Psoas muscle (tissue), 8 donors: ENCODE data around the gene PCNX1. TPM values are rescaled to one million over a fixed set of nuclear protein-coding genes. Genes with fewer than 3 reads are reported as not detected.

Source experiments
- ATAC-seq, 4 donors: fragments of 200-7000 bp; cut with Tn5 transposase; one replicate each; pipeline ENCODE4 v1.9.1; 2020; ENCODE audit warnings: moderate library complexity in 3 of 4, mild to moderate bottlenecking in 2 of 4
- DNase-seq, 2 donors: peaks; one replicate each; pipeline ENCODE4 v3.0.0-alpha.2; 2020
- H3K27ac ChIP-seq: fragments of 200-600 bp; one replicate; pipeline ENCODE4 v1.8.0; 2022
- H3K27me3 ChIP-seq, 3 donors: fragments of 200-600 bp in 1 of 3; one replicate each; pipeline versions ENCODE4 v1.6.1 to v1.8.0; 2013 to 2022; ENCODE audit warnings: low read length in 2 of 3, mild to moderate bottlenecking in 2 of 3, moderate library complexity in 1 of 3; ENCODE audit not compliant: insufficient read depth in 3 of 3
- H3K36me3 ChIP-seq, 2 donors: fragments of 200-600 bp in 1 of 2; one replicate each; pipeline versions ENCODE4 v1.6.1 to v1.8.0; 2013 to 2022; ENCODE audit warnings: low read depth in 1 of 2, mild to moderate bottlenecking in 1 of 2, moderate library complexity in 1 of 2; ENCODE audit not compliant: insufficient read depth in 1 of 2
- H3K4me1 ChIP-seq: fragments of 200-600 bp; one replicate; pipeline ENCODE4 v1.8.0; 2022
- H3K4me3 ChIP-seq: fragments of 200-600 bp; one replicate; pipeline ENCODE4 v1.8.0; 2022; ENCODE audit warnings: mild to moderate bottlenecking
- H3K9me3 ChIP-seq: fragments of 200-600 bp; one replicate; pipeline ENCODE4 v1.8.0; 2022
- WGBS, 3 donors: extraction: QIAGEN DNeasy Blood & Tissue Kit; methylation state at CpG; one replicate each; pipeline versions ENCODE4 v1.1.6 to v1.1.7; 2013; 5-methylcytosine and 5-hydroxymethylcytosine counted together
- intact Hi-C, 2 donors: fragments of 100-400 bp; cut with DNase I; formaldehyde crosslinking; loops; one replicate each; pipeline versions ENCODE4 v1.11.0 to v1.14.2; 2022
- polyA plus RNA-seq, 3 donors: library from polyadenylated mRNA; stranded (reverse); fragments of 200-250 nt; gene quantifications; one replicate each; pipeline ENCODE4 v1.2.3, GENCODE V29; 2013
- total RNA-seq, 4 donors: library from RNA; stranded (reverse); fragmentation: NEBNext Ultra II Directional in 2 of 4; extraction: Animal tissue kit (Norgen Biotek cat#: 25700) in 2 of 4; gene quantifications; one replicate each; pipeline versions ENCODE4 v1.2.1 to v1.2.4, GENCODE V29; 2021 to 2023
- TF ChIP-seq, protein P1 (sequence below): fragments of 200-600 bp; IDR thresholded peaks from one replicate; pipeline ENCODE4 v1.8.0; 2022; ENCODE audit warnings: antibody characterized with exemption
- donor health status: healthy with polysubstance abuse.
- donor health status: DM: no; HTN: no; CAD: no; lungs with moderate emphysema.
- donor health status: Bipolar disorder and iron deficiency.
- donor health status: healthy.
- donor health status: DM: yes; HTN: yes; CAD: no.
- donor health status: DM: no; HTN: no; CAD: no.
- donor health status: DM: no; HTN: no; CAD: no.
- donor health status: DM: yes; HTN: yes; CAD: no.

PCNX1 gene
- total and polyA plus RNA-seq, 7 donors, result 5.2 to 48.1 (median 29.1) TPM

DNA sequence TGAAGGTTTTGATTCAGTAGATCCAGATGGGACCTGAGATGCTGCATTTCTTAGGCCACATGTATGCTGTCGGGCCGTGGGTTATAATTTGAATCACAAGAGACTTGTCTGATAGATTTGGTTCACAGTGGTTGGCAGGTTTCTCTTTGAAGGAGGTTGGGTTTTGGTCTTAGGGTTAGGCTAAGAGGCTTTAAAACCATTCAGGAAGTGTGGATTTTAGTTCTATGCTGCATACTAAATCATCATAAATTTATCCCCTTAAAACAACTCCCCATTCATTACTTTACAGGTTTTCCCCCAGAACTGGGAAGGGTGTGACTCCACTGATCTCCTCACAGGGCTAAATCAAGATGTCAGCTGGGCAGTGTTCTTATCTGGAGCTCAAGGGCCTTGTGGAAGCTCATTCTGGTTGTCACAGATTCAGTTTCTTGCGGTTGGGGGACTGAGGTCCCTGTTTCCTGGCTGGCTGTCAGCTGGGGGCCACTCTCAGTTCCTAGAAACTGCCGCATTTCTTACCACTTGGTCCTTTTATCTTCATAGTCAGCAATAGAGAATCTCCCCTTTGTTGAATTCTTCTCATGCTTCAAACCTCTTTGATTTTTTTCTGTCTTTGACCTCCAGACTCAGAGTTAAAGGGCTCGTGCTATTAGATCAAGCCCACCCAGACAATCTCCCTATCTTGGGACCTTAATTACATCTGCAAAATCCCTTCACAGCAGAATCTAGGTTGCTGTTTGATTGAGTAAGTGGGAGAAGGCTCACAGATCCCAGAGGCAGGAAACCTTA, 20.6 kb upstream of the PCNX1 start:
- TF ChIP-seq, protein P1, sequence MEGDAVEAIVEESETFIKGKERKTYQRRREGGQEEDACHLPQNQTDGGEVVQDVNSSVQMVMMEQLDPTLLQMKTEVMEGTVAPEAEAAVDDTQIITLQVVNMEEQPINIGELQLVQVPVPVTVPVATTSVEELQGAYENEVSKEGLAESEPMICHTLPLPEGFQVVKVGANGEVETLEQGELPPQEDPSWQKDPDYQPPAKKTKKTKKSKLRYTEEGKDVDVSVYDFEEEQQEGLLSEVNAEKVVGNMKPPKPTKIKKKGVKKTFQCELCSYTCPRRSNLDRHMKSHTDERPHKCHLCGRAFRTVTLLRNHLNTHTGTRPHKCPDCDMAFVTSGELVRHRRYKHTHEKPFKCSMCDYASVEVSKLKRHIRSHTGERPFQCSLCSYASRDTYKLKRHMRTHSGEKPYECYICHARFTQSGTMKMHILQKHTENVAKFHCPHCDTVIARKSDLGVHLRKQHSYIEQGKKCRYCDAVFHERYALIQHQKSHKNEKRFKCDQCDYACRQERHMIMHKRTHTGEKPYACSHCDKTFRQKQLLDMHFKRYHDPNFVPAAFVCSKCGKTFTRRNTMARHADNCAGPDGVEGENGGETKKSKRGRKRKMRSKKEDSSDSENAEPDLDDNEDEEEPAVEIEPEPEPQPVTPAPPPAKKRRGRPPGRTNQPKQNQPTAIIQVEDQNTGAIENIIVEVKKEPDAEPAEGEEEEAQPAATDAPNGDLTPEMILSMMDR, result no peak
- ATAC-seq (no peak), DNase-seq (no peak)
- whole genome bisulfite sequencing, 3 donors, result 63 to 74% (median 65%) methylated on average over 5 of the region's 5 CpGs
- Histone ChIP-seq H3K9me3 (no peaks in the 10 kb centered on the region), H3K36me3 (no peaks in the 10 kb centered on the region), H3K27ac (no peak overlapping the region), H3K4me1 (no peaks in the 10 kb centered on the region), H3K4me3 (no peak overlapping the region), H3K27me3 (no peaks in the 10 kb centered on the region)
- intact Hi-C loops, result no loop called here

DNA sequence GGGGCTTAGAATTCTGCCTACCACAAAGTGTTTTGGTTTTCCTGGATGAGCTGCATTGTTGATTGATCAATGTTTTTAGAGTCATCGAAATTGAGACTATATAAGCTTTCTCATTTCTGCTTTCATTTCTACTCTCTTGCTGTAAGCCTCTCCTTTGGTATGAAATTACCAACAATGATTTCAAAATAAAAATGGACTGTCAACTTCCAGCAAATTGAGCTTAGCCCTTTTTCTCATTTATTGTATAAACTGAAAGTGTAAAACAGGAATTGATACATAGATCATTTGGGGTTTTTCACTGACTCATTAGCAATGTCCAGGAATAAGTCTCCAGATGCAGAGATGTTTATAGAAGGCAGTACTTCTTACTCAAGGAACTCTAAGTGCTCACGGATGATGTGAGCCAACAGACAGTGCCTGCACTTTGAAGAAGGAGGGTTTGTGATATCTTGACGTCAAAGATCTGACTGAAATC, 20.0 kb upstream of the PCNX1 start:
- 43 to 56% (median 51%) methylated on average over 3 of the region's 3 CpGs for WGBS, 3 donors
- intact Hi-C loops, result no loop called here
- no peaks in the 10 kb centered on the region for H3K4me1 ChIP-seq
- no peak for DNase-seq
- no peak overlapping the region for H3K27ac ChIP-seq
- H3K9me3 ChIP-seq, result no peaks in the 10 kb centered on the region
- ATAC-seq, result no peak
- H3K27me3 ChIP-seq, result no peaks in the 10 kb centered on the region
- TF ChIP-seq, protein P1, result no peak
- H3K36me3 ChIP-seq, result no peaks in the 10 kb centered on the region
- H3K4me3 ChIP-seq, result no peak overlapping the region

DNA sequence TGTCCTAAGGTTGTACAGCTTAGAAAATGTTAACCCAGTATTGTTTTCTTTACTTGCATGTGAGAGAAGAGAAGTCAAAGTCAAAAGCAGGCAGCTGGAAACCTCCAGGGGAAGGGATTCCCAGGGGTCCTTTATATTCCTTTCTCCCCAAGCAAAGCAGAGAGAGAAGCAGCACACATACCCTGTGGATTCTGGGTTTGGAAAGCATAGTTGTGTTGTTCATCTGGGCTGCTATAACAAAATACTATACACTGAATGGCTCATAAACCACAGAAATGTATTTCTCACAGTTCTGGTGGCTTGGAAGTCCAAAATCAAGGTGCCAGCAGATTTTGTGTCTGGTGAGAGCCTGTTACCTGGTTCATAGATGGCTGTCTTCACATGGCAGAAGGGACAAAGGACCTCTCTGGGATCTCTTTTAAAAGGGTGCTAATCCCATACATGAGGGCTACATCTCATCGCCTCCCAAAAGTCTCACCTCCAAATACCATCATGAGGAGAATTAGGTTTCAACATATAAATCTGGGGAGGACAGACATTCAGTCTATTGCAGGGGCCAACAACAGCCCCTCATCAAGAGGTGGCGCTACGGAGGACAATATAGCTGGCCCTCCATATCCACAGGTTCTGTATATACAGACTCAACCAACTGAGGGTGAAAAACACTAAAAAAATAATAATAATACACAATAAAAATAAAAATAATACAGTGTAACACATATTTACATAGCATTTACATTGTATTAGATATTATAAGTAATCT, 19.3 kb upstream of the PCNX1 start:
- ATAC-seq, result no peak
- Histone ChIP-seq H3K36me3 (no peaks in the 10 kb centered on the region), H3K4me3 (no peak overlapping the region), H3K27me3 (no peaks in the 10 kb centered on the region), H3K4me1 (no peaks in the 10 kb centered on the region), H3K27ac (no peak overlapping the region), H3K9me3 (no peaks in the 10 kb centered on the region)
- DNase-seq, result no peak
- intact Hi-C loops, result no loop called here
- WGBS, 3 donors, result 89% methylated on average over 3 of the region's 3 CpGs
- TF ChIP-seq, protein P1, result no peak

DNA sequence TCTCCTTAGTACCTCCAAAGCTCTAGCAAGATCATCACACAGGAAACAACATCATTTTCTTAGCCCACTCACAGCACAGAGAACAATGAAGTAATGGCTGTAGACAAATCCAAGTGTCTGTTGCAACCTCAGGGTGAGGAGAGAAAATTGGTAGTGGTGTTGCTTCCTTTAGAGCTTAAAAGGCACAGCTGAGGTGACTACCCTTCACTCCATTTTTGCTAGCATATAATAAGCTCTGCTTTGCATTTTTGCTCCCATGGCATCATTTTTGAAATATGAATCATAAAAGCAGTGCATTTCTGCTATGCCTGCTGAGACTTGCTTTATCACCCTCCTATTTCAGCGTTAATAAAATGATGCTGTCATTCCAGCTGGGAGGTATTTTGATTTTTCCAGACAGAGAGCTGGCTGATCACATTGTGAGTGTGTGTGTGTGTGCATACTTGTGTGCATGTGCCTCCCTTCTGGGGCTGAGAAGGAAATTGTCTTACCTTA, 18.5 kb upstream of the PCNX1 start:
- ATAC-seq, result no peak
- WGBS, 3 donors, result 40 to 55% (median 54%) methylated on average over 1 of the region's 1 CpG
- Histone ChIP-seq H3K4me3 (no peak overlapping the region), H3K36me3 (no peaks in the 10 kb centered on the region), H3K4me1 (no peaks in the 10 kb centered on the region), H3K9me3 (no peaks in the 10 kb centered on the region), H3K27ac (no peak overlapping the region), H3K27me3 (no peaks in the 10 kb centered on the region)
- TF ChIP-seq, protein P1, result no peak
- DNase-seq, result no peak
- intact Hi-C loops, result no loop called here
